Measurements from ENCODE around the gene ASPSCR1.

DNA sequence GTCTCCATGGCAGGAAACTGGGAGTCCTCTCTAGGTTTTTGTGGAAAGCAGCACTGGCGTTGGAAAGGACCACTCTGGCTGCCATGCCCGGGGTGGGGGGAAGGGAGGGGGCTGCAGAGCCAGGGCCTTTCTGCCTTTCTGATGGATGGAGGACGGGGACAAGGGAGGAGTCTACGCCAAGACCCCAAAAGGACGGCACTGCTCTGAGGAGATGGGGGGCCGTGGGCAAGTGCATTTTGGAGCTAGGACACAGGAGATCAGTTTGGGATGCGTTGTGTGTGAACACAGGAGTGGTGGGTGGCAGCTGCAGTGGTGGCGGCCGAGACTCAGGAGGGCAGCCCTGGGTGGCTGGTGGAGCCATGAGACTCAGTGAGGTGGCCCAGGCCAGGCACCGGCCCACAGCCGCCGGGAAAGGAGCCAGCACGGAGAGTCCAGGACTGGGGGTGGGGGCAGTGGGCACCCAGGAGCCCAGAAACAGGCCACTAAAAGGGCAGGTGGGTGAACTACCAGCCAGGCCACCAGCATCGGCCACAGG is 43.2 kb downstream of the ASPSCR1 start:
- TF ChIP-seq EGR1 (IDR thresholded peaks at IDR 0.05; ENCODE audit: borderline replicate concordance, low read depth, low read length) (no peak), POLR2AphosphoS5 (IDR thresholded peaks at IDR 0.05; ENCODE audit: low read depth, low read length) (no peak), TCF12 (IDR thresholded peaks at IDR 0.05; ENCODE audit: low read depth, low read length) (no peak), RFX5 (IDR thresholded peaks at IDR 0.05; ENCODE audit: borderline replicate concordance, low read depth, low read length) (no peak), ATF3 (IDR thresholded peaks at IDR 0.05; ENCODE audit: insufficient read depth, low read depth, low read length) (no peak)
- TF ChIP-seq, protein P1, sequence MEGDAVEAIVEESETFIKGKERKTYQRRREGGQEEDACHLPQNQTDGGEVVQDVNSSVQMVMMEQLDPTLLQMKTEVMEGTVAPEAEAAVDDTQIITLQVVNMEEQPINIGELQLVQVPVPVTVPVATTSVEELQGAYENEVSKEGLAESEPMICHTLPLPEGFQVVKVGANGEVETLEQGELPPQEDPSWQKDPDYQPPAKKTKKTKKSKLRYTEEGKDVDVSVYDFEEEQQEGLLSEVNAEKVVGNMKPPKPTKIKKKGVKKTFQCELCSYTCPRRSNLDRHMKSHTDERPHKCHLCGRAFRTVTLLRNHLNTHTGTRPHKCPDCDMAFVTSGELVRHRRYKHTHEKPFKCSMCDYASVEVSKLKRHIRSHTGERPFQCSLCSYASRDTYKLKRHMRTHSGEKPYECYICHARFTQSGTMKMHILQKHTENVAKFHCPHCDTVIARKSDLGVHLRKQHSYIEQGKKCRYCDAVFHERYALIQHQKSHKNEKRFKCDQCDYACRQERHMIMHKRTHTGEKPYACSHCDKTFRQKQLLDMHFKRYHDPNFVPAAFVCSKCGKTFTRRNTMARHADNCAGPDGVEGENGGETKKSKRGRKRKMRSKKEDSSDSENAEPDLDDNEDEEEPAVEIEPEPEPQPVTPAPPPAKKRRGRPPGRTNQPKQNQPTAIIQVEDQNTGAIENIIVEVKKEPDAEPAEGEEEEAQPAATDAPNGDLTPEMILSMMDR (IDR thresholded peaks at IDR 0.05; ENCODE audit: control extremely low read depth in 1 of 3, insufficient read depth in 1 of 3, low read depth in 1 of 3, low read length in 3 of 3): no peak
